C1 segment of cervical spinal cord (tissue), 14 donors: ENCODE data around the gene PPP1R27.

Experiments
- DNase-seq, 14 donors: peaks; one replicate each; lab custom pipeline; 2025; lab: John Stamatoyannopoulos, UW

Gene PPP1R27

DNA sequence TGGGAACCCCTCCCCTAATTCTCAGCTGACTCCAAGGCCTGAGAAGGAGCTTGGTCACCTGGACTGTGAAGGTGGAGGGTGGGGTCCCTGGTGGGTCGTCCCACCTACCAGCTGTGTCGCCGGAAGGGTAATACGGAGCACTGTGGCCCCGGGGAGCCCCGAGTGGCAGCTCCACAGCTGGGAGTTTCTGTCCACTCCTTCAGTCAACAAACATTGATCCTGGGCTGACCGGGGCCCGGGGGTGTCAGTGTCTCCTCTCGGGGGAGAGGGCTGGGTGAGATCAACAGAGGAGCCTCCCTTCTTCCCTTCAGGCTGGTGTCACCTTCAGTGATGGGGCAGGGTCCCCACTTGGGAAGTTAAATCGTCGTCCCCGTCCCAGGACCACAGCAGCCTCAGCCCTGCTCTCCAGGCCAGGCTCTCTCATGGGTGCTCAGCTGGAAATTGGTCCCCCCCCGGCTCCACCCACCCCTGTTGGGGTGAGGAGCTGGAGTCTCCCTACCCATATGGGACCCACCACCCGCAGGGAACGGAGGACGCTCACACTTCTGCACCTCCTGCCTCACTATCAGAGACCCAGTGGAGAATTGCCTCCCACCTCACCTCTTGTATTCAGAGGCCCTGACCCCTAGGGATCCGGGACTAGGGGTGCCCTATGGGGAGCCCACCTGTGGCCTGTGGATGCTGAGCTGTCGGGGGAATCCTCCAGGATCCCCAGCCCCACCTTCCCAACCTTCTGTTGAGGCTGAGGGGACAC is 29.0 kb downstream of the PPP1R27 start:
- no peak for DNase-seq

DNA sequence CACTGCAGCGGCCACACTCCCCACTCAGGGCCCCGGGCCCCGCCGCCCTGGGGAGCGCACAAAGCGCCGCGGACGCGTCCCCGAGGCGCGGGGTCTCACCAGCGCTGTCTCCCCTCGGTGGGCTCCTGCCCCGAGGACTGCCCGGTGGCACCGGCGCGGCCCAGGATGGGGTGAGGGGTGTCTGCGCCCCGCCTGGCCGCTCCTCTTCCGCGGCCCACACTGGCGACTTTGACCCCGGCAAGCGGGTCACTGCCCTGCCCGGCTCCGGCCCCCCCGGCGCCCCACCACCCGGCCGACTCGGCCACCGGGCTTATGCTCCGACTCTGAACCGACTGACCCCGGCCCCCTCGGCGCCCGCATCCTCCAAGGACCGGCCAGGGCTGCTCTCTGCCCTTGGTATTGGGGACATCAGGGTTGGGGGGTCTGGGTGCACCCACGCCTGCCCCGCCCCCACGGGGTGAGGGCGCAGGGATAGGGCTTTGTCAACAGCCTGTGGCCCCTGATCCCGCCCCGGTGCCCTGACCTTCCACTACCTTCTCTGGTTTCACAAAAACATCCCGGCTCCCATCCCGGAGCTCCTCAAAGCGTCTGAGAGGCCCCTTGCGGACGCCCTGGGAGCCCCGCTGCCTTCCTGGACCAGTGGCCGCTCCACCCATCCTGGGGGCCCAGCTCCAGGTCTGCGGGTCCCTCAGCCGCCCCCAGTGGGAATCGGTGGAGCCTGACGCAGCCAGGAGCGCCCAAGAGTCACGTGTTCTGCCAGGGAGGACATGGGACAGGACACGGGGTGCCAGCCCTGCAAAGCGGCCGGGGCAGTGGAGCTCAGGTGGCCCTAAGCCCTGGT is 30.1 kb downstream of the PPP1R27 start:
- DNase-seq = no peak

DNA sequence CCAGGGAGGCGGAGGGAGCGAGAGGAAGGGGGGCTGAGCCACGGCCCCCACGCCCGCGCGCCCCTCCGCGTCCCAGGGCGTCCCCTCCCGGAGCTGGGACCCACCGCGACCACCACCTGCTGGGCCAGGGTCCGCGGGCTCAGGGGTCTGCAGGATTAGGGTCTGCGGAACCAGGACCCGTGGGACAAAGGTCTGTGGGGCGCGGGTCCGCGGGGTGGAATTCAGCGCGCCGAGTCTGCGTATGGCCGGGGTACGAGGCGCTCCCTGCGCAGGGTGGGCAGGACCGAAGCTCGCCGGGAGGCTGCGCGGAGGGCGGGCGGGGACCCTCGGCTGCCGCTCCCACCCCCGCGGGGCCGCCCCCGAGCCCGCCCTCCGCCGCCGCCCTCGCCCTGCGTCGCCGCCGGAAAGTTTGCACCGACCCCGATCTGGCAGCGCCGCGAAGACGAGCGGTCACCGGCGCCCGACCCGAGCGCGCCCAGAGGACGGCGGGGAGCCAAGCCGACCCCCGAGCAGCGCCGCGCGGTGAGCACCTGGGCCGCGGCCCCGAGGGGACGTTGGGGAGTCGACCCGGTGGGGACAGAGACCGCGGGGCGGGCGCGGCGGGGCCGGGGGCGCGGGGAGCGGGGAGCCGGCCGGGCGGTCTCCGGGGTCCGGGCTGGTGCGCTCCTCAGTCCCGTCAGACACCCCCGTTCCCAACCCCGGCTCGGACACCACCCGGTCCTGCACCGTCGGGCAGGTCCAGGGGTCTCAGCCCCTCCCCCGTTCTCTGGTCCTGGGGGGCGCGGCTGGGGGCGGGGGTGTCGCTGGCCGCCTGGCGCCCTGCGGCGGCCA is 30.9 kb downstream of the PPP1R27 start, which contains the start of gene GCGR:
GCGR (plus strand) TSS at position 423 of the 831 bp plus-strand sequence. CDS start 4,869 bp downstream, outside the sequence.
- no peak for DNase-seq

DNA sequence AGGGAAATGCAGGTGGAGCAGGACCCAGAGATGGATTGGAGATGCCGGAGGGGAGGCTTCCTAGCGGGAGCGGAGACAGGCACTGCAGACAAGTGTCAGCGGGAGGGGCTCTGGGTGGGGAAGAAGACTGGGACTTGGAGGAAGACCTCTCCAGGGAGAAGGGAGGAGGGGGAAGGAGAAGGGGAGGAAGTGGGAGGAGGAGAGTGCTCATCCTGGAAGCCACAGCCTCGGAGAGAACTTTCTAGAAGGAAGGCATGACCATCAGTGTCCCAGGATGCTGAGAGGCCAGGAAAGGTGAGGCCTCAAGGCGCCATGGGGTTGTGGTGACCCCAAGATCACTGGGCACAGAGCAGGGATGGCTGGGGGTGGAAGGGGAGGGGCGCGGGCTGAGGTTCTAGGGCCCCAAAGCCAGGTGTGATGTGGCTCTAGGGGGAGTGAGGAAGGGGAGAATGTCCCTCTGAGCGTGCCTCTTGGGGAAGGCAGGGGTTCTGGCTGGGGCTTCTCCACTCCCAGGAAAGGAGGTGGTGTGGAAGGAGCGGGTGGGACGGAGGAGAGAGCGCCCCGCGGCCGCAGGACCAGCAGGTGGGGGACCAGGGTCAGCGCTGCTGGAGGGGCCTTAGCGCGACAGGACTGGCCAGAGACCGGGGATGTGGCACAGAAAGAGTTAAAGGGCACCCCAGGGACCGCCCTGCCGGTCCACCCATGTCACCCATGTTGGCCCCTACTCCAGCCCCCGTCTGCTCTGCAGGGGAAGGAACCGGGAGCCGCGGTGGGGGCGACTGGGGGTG is 31.8 kb downstream of the PPP1R27 start:
- no peak for DNase-seq

DNA sequence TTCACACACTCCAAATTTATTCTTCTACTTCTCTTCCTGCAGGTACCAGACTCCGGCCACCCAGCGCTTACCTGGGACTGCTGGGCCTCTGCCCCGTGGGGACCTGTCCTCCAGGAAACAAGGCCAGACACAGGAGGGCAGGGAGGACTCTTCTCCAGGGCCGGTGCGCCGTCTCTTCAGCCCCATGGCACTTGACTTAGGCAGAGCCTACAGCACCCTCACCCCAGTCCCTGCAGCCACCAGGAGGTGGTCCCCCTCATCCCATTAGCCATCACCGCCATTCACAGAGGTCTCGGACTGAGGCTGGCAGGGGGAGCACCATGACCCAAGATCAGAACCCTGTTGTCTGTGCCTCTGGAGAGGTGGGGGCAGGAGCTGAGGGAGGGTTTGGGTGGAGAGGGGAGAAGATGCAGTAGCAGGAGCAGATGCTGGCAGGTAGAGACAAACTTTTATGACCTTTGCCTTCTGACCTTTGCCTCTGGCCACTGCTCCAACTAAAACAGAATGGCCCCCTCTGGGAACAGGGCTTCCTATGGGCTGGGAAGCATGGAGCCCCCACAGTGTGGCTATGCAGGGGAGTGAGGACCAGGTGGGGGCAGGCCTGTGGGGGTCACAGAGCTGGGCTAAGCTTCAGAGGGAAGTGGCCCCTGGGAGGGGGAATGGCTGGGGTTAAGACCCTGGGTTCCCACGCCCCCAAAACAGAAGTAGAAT is 32.6 kb downstream of the PPP1R27 start:
- DNase-seq = no peak

DNA sequence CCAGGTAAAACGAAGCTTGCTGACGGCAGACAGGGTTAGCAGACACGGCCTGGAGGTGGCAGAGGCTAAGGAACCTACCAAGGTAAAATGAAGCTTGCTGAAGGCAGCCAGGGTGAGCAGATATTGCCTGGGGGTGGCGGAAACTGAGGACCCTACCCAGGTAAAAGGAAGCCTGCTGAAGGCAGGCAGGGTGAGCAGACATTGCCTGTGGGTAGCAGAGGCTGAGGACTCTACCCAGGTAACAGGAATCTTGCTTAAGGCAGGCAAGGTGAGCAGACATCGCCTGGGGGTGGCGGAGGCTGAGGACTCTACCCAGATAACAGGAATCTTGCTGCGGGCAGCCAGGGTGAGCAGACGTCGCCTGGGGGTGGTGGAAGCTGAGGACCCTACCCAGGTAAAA is 33.5 kb downstream of the PPP1R27 start:
- DNase-seq = no peak

DNA sequence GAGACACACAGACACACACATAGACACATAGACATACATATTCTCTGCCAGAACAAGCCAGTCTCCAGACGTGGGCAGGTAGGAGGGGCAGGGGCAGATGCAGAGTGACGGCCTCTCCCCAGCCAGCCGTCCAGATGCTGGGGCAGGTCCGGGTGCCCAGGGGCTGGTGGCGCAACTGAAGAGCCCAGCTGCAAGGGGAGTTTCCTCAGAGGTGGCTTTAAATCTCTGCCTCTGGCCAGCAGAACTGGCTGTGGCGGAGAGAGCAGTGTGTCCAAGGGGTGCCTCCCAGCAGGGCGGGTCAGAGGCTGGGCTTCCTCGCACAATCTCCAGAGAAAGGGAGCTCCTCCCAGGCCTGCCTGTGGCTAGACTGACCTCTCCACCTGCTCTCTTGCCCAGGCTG is 40.3 kb downstream of the PPP1R27 start:
- DNase-seq = no peak

DNA sequence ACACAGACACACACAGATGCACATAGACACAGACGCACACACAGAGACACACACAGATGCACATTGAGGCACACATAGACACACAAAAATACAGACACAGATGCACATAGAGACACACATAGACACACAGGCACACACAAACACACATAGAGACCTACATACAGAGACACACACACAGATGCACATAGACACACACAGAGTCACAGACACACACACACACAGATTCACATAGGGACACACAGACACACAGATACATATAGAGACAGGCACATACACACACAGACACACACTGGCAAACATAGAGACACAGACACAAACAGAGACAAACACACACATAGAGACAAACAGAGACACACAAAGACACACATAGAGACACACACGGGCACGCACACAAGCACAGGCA is 40.8 kb downstream of the PPP1R27 start:
- no peak for DNase-seq

DNA sequence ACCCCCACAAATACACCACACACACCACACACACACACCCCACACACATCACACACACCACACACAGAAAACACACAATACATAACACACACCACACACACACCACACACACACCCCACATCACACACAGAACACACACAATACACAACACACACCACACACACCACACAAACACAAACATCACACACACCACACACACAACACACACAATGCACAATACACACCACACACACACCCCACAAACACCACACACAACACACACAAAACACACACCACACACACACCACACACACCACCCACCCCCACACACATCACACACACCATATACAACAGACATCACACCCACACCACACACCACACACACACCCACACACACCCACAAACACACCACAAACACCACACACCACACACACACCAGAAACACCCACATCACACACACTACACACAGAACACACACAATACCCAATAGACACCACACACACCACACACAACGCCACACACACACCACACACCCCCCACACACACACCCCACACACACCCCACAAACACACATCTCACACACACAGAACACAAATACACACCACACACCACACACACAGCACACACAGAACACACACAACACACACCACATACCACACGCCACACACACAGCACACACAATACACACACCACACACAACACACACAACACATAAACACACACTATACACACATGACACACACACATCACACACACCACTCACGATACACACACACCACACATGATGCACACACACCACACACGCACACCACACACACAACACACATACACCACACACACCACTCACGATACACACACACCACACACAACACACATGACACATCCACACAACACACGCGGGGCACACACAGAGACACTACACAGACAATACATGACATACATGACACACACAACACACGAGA is 41.9 kb downstream of the PPP1R27 start:
- DNase-seq = no peak
